ENCODE data around the gene USP44. TPM values are rescaled to one million over a fixed set of nuclear protein-coding genes. Genes with fewer than 3 reads are reported as not detected.

The USP44 gene
- total and polyA plus RNA-seq, 2 donors from 2014 or later, result 0.52 to 2.8 TPM

DNA sequence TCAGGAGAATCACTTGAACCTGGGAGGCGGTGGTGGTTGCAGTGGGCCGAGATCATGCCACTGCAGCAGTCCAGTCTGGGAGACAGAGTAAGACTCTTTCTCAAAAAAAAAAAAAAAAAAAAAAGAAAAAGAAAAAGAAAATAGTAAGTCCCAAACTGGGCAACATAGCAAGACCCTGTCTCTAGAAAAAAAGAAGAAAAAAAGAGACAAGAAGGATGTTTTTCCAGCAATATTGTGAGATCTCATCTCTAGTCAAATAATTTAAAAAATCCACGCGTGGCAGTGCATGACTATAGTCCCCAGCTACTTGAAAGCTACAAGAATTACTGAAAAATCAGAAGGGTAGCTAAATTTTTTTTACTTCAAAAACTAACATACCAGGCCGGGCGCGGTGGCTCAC is 8.0 kb downstream of the USP44 start:
- Histone ChIP-seq H3K4me3 (ENCODE audit: low read length in 3 of 3) (no peak overlapping the region), H3K27me3 (ENCODE audit: control insufficient read depth, insufficient read depth, low read length) (peaks cover 23% of the 10 kb centered on the region)

DNA sequence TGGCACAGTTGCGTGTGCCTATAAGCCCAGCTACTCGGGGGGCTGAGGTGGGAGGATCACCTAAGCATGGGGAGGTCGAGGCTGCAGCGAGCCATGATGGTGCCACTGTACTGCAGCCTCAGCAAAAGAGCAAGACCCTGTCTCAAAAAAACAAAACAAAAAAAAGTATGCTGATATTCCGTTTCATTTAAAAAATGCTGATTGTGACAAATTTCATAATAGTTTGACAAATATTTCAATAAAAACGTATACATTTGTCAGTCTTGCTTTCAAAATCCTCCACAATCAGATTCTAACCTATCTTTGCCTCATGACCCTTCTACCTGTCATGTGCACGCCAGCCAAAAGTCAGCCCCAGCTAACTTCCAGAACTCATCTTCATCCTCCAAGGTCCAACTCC is 9.8 kb downstream of the USP44 start:
- DNase-seq (no peak), FAIRE-seq (no peak)
- Histone ChIP-seq H3K9me3 (ENCODE audit: control insufficient read depth in 2 of 3, insufficient read depth in 1 of 3, low read length in 3 of 3) (no peaks in the 10 kb centered on the region), H3K4me3 (ENCODE audit: low read length in 3 of 3) (no peak overlapping the region), H3K27me3 (ENCODE audit: control insufficient read depth, insufficient read depth, low read length) (peaks cover 10% of the 10 kb centered on the region), H3K36me3 (ENCODE audit: control insufficient read depth in 2 of 3, insufficient read depth in 3 of 3, low read length in 3 of 3) (no peaks in the 10 kb centered on the region), H3K4me1 (ENCODE audit: control insufficient read depth in 2 of 3, insufficient read depth in 2 of 3, low read depth in 1 of 3, low read length in 3 of 3) (no peaks in the 10 kb centered on the region), H3K27ac (ENCODE audit: low read depth in 2 of 2, low read length in 2 of 2) (no peak overlapping the region), H3K9ac (ENCODE audit: low read length in 3 of 3) (no peak overlapping the region)
- intact Hi-C loops (cut with DNase I), result no loop called here
- TF ChIP-seq, protein P1, sequence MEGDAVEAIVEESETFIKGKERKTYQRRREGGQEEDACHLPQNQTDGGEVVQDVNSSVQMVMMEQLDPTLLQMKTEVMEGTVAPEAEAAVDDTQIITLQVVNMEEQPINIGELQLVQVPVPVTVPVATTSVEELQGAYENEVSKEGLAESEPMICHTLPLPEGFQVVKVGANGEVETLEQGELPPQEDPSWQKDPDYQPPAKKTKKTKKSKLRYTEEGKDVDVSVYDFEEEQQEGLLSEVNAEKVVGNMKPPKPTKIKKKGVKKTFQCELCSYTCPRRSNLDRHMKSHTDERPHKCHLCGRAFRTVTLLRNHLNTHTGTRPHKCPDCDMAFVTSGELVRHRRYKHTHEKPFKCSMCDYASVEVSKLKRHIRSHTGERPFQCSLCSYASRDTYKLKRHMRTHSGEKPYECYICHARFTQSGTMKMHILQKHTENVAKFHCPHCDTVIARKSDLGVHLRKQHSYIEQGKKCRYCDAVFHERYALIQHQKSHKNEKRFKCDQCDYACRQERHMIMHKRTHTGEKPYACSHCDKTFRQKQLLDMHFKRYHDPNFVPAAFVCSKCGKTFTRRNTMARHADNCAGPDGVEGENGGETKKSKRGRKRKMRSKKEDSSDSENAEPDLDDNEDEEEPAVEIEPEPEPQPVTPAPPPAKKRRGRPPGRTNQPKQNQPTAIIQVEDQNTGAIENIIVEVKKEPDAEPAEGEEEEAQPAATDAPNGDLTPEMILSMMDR (IDR thresholded peaks at IDR 0.05; ENCODE audit: borderline replicate concordance, extremely low read depth, insufficient read depth), result no peak

More for the DNA sequence above, 8.0 kb downstream of the USP44 start:
- DNase-seq (no peak), FAIRE-seq (no peak)
- TF ChIP-seq, protein P1 (IDR thresholded peaks at IDR 0.05; ENCODE audit: borderline replicate concordance, extremely low read depth, insufficient read depth), result no peak
- H3K9ac ChIP-seq (ENCODE audit: low read length in 3 of 3), result no peak overlapping the region
- H3K4me1 ChIP-seq (ENCODE audit: control insufficient read depth in 2 of 3, insufficient read depth in 2 of 3, low read depth in 1 of 3, low read length in 3 of 3), result no peaks in the 10 kb centered on the region
- intact Hi-C loops (cut with DNase I), result no loop called here
- no peak overlapping the region for H3K27ac ChIP-seq (ENCODE audit: low read depth in 2 of 2, low read length in 2 of 2)
- no peaks in the 10 kb centered on the region for H3K9me3 ChIP-seq (ENCODE audit: control insufficient read depth in 2 of 3, insufficient read depth in 1 of 3, low read length in 3 of 3)
- no peaks in the 10 kb centered on the region for H3K36me3 ChIP-seq (ENCODE audit: control insufficient read depth in 2 of 3, insufficient read depth in 3 of 3, low read length in 3 of 3)

DNA sequence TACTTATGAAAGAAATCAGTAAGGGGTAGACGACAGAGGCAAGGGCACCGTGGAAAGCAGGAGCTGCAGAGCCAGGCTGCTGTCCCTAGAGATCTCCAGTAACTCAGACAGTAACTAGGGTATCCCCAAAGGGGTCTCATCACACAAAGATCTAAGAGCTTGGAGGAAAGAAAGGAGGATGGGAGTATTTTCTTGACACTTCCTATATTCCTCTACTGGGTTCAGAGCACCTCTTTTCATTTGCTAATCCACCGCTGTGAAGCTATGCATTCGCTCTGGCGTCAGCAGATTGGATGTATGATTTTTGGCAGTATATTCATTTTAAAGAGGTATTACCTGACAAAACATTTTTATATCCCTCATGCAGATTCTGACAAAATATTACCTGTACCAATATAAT is 12.6 kb downstream of the USP44 start:
- FAIRE-seq (no peak), DNase-seq (no peak)
- TF ChIP-seq, protein P1 (IDR thresholded peaks at IDR 0.05; ENCODE audit: borderline replicate concordance, extremely low read depth, insufficient read depth), result no peak
- intact Hi-C loops (cut with DNase I), result no loop called here
- Histone ChIP-seq H3K36me3 (ENCODE audit: control insufficient read depth in 2 of 3, insufficient read depth in 3 of 3, low read length in 3 of 3) (no peaks in the 10 kb centered on the region), H3K4me3 (ENCODE audit: low read length in 3 of 3) (no peak overlapping the region), H3K27me3 (ENCODE audit: control insufficient read depth, insufficient read depth, low read length) (no peaks in the 10 kb centered on the region), H3K4me1 (ENCODE audit: control insufficient read depth in 2 of 3, insufficient read depth in 2 of 3, low read depth in 1 of 3, low read length in 3 of 3) (no peaks in the 10 kb centered on the region), H3K27ac (ENCODE audit: low read depth in 2 of 2, low read length in 2 of 2) (no peak overlapping the region), H3K9ac (ENCODE audit: low read length in 3 of 3) (no peak overlapping the region), H3K9me3 (ENCODE audit: control insufficient read depth in 2 of 3, insufficient read depth in 1 of 3, low read length in 3 of 3) (no peaks in the 10 kb centered on the region)

DNA sequence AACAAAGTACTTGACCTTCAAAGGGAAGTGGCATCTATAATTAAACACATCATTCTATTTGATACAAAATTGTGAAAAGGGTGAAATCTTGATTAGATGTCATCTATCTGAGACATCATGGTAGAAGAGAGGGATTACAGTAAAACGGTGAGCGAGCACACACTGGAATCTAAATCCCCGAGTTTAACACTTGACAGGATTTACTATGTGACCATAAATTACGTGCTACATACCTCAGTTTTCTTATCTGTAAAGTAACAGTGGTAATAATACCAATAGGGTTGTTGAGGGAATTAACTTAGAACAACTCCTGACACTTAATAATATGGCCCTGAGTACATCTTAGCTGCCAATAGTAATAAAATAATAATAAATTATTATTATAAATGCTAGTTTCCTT is 13.3 kb downstream of the USP44 start:
- intact Hi-C loops (cut with DNase I), result no loop called here
- H3K9me3 ChIP-seq (ENCODE audit: control insufficient read depth in 2 of 3, insufficient read depth in 1 of 3, low read length in 3 of 3), result no peaks in the 10 kb centered on the region
- H3K4me1 ChIP-seq (ENCODE audit: control insufficient read depth in 2 of 3, insufficient read depth in 2 of 3, low read depth in 1 of 3, low read length in 3 of 3), result no peaks in the 10 kb centered on the region
- FAIRE-seq, result no peak
- no peak overlapping the region for H3K9ac ChIP-seq (ENCODE audit: low read length in 3 of 3)
- no peak overlapping the region for H3K4me3 ChIP-seq (ENCODE audit: low read length in 3 of 3)
- TF ChIP-seq, protein P1 (IDR thresholded peaks at IDR 0.05; ENCODE audit: borderline replicate concordance, extremely low read depth, insufficient read depth), result no peak
- no peak for DNase-seq
- H3K36me3 ChIP-seq (ENCODE audit: control insufficient read depth in 2 of 3, insufficient read depth in 3 of 3, low read length in 3 of 3), result no peaks in the 10 kb centered on the region
- no peak overlapping the region for H3K27ac ChIP-seq (ENCODE audit: low read depth in 2 of 2, low read length in 2 of 2)
- H3K27me3 ChIP-seq (ENCODE audit: control insufficient read depth, insufficient read depth, low read length), result no peaks in the 10 kb centered on the region

All from kidney (tissue), 14 donors.